ENCODE data around the gene LCTL. TPM values are rescaled to one million over a fixed set of nuclear protein-coding genes. Genes with fewer than 3 reads are reported as not detected.

The LCTL gene, protein sequence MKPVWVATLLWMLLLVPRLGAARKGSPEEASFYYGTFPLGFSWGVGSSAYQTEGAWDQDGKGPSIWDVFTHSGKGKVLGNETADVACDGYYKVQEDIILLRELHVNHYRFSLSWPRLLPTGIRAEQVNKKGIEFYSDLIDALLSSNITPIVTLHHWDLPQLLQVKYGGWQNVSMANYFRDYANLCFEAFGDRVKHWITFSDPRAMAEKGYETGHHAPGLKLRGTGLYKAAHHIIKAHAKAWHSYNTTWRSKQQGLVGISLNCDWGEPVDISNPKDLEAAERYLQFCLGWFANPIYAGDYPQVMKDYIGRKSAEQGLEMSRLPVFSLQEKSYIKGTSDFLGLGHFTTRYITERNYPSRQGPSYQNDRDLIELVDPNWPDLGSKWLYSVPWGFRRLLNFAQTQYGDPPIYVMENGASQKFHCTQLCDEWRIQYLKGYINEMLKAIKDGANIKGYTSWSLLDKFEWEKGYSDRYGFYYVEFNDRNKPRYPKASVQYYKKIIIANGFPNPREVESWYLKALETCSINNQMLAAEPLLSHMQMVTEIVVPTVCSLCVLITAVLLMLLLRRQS
- total RNA-seq: not detected
- total RNA-seq (2013): not detected
- total RNA-seq: 0 to 0.12 (median 0) reads per million in 29 experiments

- Histone ChIP-seq H3K27ac (ENCODE audit: low read length) (no peak within 1 kb of the TSS), H3K36me3 (ENCODE audit: control insufficient read depth in 2 of 2, extremely low read depth in 1 of 2, insufficient read depth in 1 of 2, low read length in 1 of 2) (no peaks in the 10 kb centered on the region), H3K4me3 (ENCODE audit: control insufficient read depth in 1 of 2, extremely low read depth in 1 of 2, low read length in 1 of 2) (no peak within 1 kb of the TSS), H3K4me1 (ENCODE audit: control insufficient read depth in 1 of 2, extremely low read depth in 1 of 2, insufficient read depth in 2 of 2, low read length in 2 of 2) (peaks cover 0 to 6% of the 10 kb centered on the region in 2 experiments), H3K27me3 (replicated peaks in 1 of 2; ENCODE audit: control insufficient read depth in 2 of 2, extremely low read depth in 1 of 2, insufficient read depth in 2 of 2, low read length in 1 of 2) (peaks cover 0 to 2% of the 10 kb centered on the region in 2 experiments), H3K9me3 (no peaks in the 10 kb centered on the region)
- H3K4me3 Mint-ChIP-seq: no peak within 1 kb of the TSS
- H3K27ac Mint-ChIP-seq: no peak within 1 kb of the TSS
- no peak for ATAC-seq (replicated peaks in 1 of 4)
- H3K27me3 Mint-ChIP-seq: no peaks in the 10 kb centered on the region
- no peaks in the 10 kb centered on the region for H3K9me3 Mint-ChIP-seq
- ChIA-PET POLR2A (no interaction called here), CTCF (interaction anchor here in 1 of 2 donors (0.7 kb wide), 2 partner anchors 23 to 1879 kb away, joined by 3 to 12 read pairs; no protein-coding TSS in a partner anchor)
- no peaks in the 10 kb centered on the region for H3K36me3 Mint-ChIP-seq
- H3K4me1 Mint-ChIP-seq: peaks cover 4 to 8% (median 6%) of the 10 kb centered on the region in 3 donors
- no peak for DNase-seq
- 85% methylated on average over 5 of the region's 14 CpGs for WGBS (ENCODE audit: insufficient coverage)
These were observed at the start of gene LCTL for GRCh38 chr15:66565741-66566144. Gene LCTL, minus strand, starts transcription at chr15:66565998. Its CDS starts 633 bp downstream, at chr15:66565365.

GRCh38 chr15:66614951-66615760 lies 49.4 kb upstream of the LCTL start:
- H3K4me1 ChIP-seq (ENCODE audit: control insufficient read depth in 1 of 2, extremely low read depth in 1 of 2, insufficient read depth in 2 of 2, low read length in 2 of 2): peaks cover 2 to 10% of the 10 kb centered on the region in 2 experiments
- Mint-ChIP-seq H3K4me1 (peaks cover 9 to 17% (median 13%) of the 10 kb centered on the region in 3 donors), H3K36me3 (no peaks in the 10 kb centered on the region), H3K9me3 (no peaks in the 10 kb centered on the region), H3K4me3 (no peak overlapping the region), H3K27me3 (peaks cover under 1 to 5% of the 10 kb centered on the region in 2 donors), H3K27ac (no peak overlapping the region)
- H3K4me3 ChIP-seq (ENCODE audit: control insufficient read depth in 1 of 2, extremely low read depth in 1 of 2, low read length in 1 of 2): no peak overlapping the region
- CTCF ChIA-PET: no interaction called here
- H3K27me3 ChIP-seq (replicated peaks in 1 of 2; ENCODE audit: control insufficient read depth in 2 of 2, extremely low read depth in 1 of 2, insufficient read depth in 2 of 2, low read length in 1 of 2): peaks cover 0 to 26% of the 10 kb centered on the region in 2 experiments
- no peak for DNase-seq
- POLR2A ChIA-PET: no interaction called here
- 55% methylated on average over 4 of the region's 8 CpGs for WGBS (ENCODE audit: insufficient coverage)
- H3K27ac ChIP-seq (ENCODE audit: low read length): no peak overlapping the region
- ATAC-seq (replicated peaks in 1 of 4): no peak
- no peaks in the 10 kb centered on the region for H3K36me3 ChIP-seq (ENCODE audit: control insufficient read depth in 2 of 2, extremely low read depth in 1 of 2, insufficient read depth in 1 of 2, low read length in 1 of 2)
- H3K9me3 ChIP-seq: no peaks in the 10 kb centered on the region

GRCh38 chr15:66614456-66614855 lies 48.7 kb upstream of the LCTL start:
- CTCF ChIA-PET: no interaction called here

DNA sequence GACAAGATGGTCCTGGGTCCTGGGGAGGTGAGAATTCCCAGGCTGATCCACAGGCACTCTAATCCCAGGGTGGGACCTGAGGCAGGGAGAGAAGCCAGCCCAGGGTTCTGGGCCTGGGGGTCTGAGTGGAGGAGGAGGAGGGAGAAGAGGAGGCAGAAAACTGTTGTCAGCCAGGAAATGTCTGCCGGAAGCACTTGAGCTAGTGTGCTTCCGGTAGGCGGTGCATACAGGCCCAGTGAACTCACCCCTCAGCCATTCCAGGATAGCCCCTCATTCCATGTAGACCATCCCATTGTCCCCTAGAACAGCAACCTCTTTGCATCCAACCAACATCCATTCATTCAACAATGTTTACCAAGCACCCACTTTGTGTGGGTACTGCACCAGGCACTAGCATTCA lies 47.9 kb upstream of the LCTL start:
- Mint-ChIP-seq H3K27me3 (no peaks in the 10 kb centered on the region), H3K4me1 (peaks cover 9 to 17% (median 13%) of the 10 kb centered on the region in 3 donors), H3K27ac (no peak overlapping the region), H3K36me3 (no peaks in the 10 kb centered on the region), H3K9me3 (no peaks in the 10 kb centered on the region), H3K4me3 (peak overlapping the region in 1 of 3 donors; percentile 49)
- Histone ChIP-seq H3K4me3 (ENCODE audit: control insufficient read depth in 1 of 2, extremely low read depth in 1 of 2, low read length in 1 of 2) (no peak overlapping the region), H3K9me3 (no peaks in the 10 kb centered on the region), H3K27ac (ENCODE audit: low read length) (no peak overlapping the region), H3K27me3 (replicated peaks in 1 of 2; ENCODE audit: control insufficient read depth in 2 of 2, extremely low read depth in 1 of 2, insufficient read depth in 2 of 2, low read length in 1 of 2) (peaks cover 0 to 12% of the 10 kb centered on the region in 2 experiments), H3K36me3 (ENCODE audit: control insufficient read depth in 2 of 2, extremely low read depth in 1 of 2, insufficient read depth in 1 of 2, low read length in 1 of 2) (no peaks in the 10 kb centered on the region), H3K4me1 (ENCODE audit: control insufficient read depth in 1 of 2, extremely low read depth in 1 of 2, insufficient read depth in 2 of 2, low read length in 2 of 2) (peaks cover 2 to 10% of the 10 kb centered on the region in 2 experiments)
- ChIA-PET POLR2A (no interaction called here), CTCF (no interaction called here)
- DNase-seq (no peak), ATAC-seq (replicated peaks in 1 of 4) (no peak)
- 67% methylated on average over 3 of the region's 3 CpGs for WGBS (ENCODE audit: insufficient coverage)

More at GRCh38 chr15:66614456-66614855, 48.7 kb upstream of the LCTL start:
- ATAC-seq (replicated peaks in 1 of 4) (no peak), DNase-seq (no peak)
- no peaks in the 10 kb centered on the region for H3K27me3 Mint-ChIP-seq
- Histone ChIP-seq H3K36me3 (ENCODE audit: control insufficient read depth in 2 of 2, extremely low read depth in 1 of 2, insufficient read depth in 1 of 2, low read length in 1 of 2) (no peaks in the 10 kb centered on the region), H3K4me1 (ENCODE audit: control insufficient read depth in 1 of 2, extremely low read depth in 1 of 2, insufficient read depth in 2 of 2, low read length in 2 of 2) (peaks cover 2 to 10% of the 10 kb centered on the region in 2 experiments), H3K27me3 (replicated peaks in 1 of 2; ENCODE audit: control insufficient read depth in 2 of 2, extremely low read depth in 1 of 2, insufficient read depth in 2 of 2, low read length in 1 of 2) (peaks cover 0 to 19% of the 10 kb centered on the region in 2 experiments), H3K9me3 (no peaks in the 10 kb centered on the region), H3K27ac (ENCODE audit: low read length) (no peak overlapping the region), H3K4me3 (ENCODE audit: control insufficient read depth in 1 of 2, extremely low read depth in 1 of 2, low read length in 1 of 2) (no peak overlapping the region)
- peaks cover 9 to 17% (median 13%) of the 10 kb centered on the region in 3 donors for H3K4me1 Mint-ChIP-seq
- POLR2A ChIA-PET: no interaction called here
- H3K36me3 Mint-ChIP-seq: no peaks in the 10 kb centered on the region
- no peaks in the 10 kb centered on the region for H3K9me3 Mint-ChIP-seq
- WGBS (ENCODE audit: insufficient coverage): 94% methylated on average over 2 of the region's 5 CpGs
- H3K27ac Mint-ChIP-seq: no peak overlapping the region
- H3K4me3 Mint-ChIP-seq: no peak overlapping the region

GRCh38 chr15:66611257-66612053 lies 45.7 kb upstream of the LCTL start:
- peaks cover 9 to 17% (median 13%) of the 10 kb centered on the region in 3 donors for H3K4me1 Mint-ChIP-seq
- CTCF ChIA-PET: no interaction called here
- no peaks in the 10 kb centered on the region for H3K9me3 Mint-ChIP-seq
- Histone ChIP-seq H3K36me3 (ENCODE audit: control insufficient read depth in 2 of 2, extremely low read depth in 1 of 2, insufficient read depth in 1 of 2, low read length in 1 of 2) (no peaks in the 10 kb centered on the region), H3K4me3 (ENCODE audit: control insufficient read depth in 1 of 2, extremely low read depth in 1 of 2, low read length in 1 of 2) (no peak overlapping the region), H3K27me3 (replicated peaks in 1 of 2; ENCODE audit: control insufficient read depth in 2 of 2, extremely low read depth in 1 of 2, insufficient read depth in 2 of 2, low read length in 1 of 2) (peaks cover 0 to 9% of the 10 kb centered on the region in 2 experiments), H3K27ac (ENCODE audit: low read length) (no peak overlapping the region), H3K9me3 (no peaks in the 10 kb centered on the region), H3K4me1 (ENCODE audit: control insufficient read depth in 1 of 2, extremely low read depth in 1 of 2, insufficient read depth in 2 of 2, low read length in 2 of 2) (peaks cover 2 to 10% of the 10 kb centered on the region in 2 experiments)
- POLR2A ChIA-PET: no interaction called here
- no peak for DNase-seq
- no peaks in the 10 kb centered on the region for H3K36me3 Mint-ChIP-seq
- no peaks in the 10 kb centered on the region for H3K27me3 Mint-ChIP-seq
- no peak for ATAC-seq (replicated peaks in 1 of 4)
- 91% methylated on average over 13 of the region's 13 CpGs for WGBS (ENCODE audit: insufficient coverage)
- no peak overlapping the region for H3K27ac Mint-ChIP-seq
- no peak overlapping the region for H3K4me3 Mint-ChIP-seq

Measured in T-cell (primary cell).